ENCODE results near the gene SUPT3H.

Gene SUPT3H

DNA sequence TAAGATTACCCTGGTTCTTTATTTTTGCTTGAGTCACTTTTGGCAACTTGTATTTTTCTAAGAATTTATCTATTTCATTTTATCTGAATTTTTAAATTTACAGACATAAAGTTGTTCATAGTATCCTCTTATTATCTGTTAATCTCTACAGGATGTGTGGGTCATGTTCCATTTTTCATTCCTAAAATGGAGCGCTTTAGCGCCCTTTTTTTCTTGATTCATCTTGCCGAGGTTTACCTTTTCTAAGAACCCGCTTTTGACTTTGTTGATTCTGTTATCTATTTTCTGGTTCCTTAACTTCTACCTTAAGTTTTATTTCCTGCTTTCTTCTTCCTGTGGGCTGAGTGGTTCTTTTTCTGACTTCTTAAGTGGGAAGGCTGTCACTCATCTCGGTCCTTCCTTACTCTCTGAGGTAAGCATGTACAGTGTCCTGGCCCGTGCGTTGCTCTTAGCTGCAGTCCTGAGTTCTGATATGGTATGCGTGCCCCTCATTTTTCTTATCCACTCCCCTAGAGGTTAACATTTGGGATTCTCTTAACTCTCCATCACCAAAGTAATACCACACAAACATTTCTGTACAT is 590.4 kb downstream of the SUPT3H start:
- no peak for DNase-seq (ENCODE audit: low read depth)

DNA sequence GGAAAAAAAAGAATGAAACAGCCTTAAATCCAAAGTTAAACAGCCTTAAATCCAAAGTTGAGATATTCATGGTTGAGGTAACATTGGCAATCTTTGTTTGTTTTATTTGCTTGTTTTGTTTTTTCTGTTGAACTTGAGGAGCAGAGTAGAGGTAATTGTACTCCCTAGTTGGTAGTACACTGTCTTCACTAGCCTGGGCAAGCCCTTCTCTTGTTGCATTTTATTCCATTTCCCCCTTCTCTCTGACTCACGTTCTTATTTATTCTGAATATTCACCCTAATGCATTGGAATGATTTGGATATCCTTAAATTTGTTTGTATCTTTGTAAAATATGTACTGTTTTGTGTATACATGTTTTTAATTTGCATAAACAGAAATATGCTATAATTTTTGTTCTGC is 592.6 kb downstream of the SUPT3H start:
- no peak for DNase-seq (ENCODE audit: low read depth)

DNA sequence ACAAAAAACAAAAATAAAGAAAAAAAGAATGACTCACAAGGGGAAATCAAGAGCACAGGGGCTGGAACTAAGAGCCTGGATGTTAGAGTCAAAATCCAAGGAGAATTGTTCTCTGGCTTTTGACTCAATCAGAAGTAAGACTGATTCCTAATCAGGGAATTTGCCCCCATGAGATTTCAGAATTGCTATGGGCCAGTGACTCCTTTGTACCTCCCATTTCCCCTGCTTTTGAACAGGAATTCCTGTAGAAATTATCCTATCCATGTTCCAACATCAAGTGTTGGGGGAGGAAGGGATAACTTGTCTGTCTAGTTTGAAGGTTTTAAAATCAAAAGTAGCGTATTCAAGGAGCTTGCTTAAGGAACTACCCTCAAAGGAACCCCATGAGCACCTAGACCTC is 593.5 kb downstream of the SUPT3H start:
- DNase-seq (ENCODE audit: low read depth): no peak

DNA sequence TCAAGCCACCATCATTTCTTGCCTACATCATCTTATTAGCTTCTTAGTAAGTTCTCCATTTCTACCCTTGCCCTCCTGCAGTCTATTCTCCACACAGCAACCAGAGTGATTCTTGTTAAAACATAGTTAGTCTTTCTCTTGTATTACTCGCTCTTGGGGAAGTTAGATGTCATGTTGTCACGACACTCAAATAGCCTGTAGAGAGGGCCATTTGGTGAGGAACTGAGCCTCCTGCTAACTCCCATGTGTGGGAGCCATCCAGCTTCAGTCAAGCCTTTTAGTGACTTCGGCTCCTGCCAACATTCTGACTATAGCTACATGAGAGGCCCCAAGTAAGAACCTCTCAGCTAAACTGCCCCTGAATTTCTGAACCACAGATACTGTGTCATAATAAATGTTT is 594.8 kb downstream of the SUPT3H start:
- no peak for DNase-seq (ENCODE audit: low read depth)

DNA sequence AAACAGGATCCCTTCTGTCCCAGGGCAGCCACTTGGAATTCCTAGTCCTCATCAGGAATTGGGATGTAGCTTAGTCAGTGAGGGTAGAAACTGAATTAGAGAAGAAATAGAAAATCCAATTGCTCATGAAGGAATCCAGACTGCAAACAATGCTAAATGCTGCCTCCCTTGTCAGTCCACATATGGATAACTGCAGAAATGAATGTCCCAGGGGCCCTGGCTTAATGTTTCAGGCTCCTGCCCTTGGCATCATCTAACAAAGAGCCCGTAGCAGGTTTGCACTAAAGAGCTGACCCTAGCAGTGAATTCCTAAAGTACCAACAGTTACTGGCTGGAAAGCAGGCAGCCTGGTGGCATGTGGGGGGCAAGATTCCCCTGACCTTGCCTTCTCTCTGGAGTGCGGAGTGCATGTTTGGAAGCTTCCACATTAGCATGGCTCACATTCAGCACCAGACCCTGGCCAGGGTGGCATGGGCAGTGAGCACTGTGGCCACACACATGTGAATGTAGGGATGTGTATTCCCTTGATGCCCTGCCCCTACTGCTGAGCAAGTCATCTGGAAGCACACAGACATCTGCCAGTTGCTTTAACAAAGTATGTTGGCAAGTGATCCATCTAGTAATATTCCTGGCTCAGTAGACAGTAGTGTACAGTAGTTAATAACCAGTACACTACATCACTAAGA is 595.7 kb downstream of the SUPT3H start:
- no peak for DNase-seq (ENCODE audit: low read depth)

DNA sequence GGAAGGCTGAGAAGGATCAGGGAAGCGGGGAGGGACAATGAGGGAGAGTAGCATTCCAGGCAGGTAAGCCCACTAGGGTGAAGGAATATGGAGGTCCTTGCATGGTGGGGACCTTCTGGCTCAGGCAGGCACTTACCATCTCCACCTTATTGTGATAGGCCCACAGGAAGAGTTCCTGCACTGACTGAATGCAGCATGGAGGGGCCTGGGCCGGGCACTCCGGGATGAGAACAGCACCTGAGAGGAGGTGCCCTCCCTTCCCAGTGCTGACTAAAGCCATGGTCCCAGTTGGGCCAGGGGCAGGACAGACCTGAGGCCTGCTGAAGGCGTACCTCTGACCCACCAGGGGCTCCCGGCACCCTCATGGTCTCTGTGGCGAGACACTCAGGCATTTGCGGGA is 597.6 kb downstream of the SUPT3H start:
- no peak for DNase-seq (ENCODE audit: low read depth)

DNA sequence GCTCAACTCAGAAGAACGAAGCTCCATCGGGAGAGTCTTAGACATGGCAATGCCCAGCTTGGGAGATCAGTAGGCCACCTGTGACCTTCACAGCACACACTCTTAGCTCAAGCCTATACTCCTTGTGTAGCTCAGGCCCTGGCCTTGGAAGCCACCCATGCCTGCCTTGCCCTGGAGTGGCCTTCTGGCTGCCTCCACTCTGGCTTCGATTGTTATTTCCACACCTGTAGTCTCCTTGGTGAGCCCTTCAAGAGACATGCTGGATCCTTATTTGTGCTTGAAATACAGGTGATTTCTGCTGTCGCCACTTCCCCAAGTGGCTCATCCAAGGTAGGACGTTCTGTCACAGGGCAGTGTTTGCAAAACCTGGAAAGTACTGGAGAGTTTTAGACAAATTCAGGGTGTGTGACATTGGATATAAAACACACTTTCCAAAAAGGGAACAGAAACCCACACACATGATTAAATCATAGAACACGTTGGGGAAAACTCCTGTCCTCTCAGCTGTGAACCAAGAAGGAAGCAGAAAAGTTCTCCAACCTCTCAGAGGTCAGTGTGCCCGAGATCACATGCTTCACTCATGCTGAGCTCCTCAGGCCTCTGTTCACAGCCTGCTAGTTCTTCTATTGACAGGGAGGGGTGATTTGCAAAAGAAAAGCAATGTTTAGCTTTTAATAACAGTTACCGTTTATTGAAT is 598.5 kb downstream of the SUPT3H start:
- DNase-seq (ENCODE audit: low read depth): no peak
